Retinal pigment epithelial cell (primary cell): ENCODE data around the gene KCNK13.
"Not testable (repeated sequence)": the region's sequence is repeated elsewhere in the genome, so short reads cannot be mapped to it uniquely, and the experiment has no call there.

Experiments used
- DNase-seq: peaks from one replicate; pipeline ENCODE4 v3.0.0-alpha.2; 2010; ENCODE audit warnings: low read depth
- H3K4me3 ChIP-seq: 2 replicates; pipeline ENCODE4 v1.5.1; 2011; ENCODE audit warnings: mild to moderate bottlenecking, low read length, control low read depth, moderate library complexity
- CTCF ChIP-seq: conservative IDR thresholded peaks from 2 replicates; pipeline ENCODE4 v1.5.1; 2011; ENCODE audit warnings: low read depth, low read length, control low read depth, inconsistent platforms

Gene KCNK13

DNA sequence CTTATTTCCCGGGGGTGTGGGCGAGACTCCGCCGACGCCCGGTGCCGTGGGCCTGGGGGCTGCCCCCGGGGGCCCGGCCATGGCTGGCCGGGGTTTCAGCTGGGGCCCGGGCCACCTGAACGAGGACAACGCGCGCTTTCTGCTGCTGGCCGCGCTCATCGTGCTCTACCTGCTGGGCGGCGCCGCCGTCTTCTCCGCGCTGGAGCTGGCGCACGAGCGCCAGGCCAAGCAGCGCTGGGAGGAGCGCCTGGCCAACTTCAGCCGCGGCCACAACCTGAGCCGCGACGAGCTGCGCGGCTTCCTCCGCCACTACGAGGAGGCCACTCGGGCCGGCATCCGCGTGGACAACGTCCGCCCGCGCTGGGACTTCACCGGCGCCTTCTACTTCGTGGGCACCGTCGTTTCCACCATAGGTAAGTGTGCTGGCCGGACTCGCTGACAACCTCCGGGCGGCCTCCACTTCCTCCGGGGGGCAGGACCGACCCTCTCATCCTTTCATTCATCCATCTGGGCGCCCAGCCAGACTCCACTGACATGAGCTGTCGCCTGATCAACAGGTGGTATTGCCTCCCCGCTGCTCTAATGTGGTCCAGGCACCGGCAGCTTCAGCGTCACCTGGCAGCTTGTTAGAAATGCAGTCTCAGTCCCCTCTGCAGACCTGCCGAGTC, 467 bp downstream of the KCNK13 start:
- DNase-seq, result no peak
- TF ChIP-seq CTCF, result no peak
- H3K4me3 ChIP-seq, result peak overlapping the region; percentile 22

- TF ChIP-seq CTCF, result no peak
- DNase-seq, result no peak
- no peak overlapping the region for H3K4me3 ChIP-seq
Measured at GRCh38 chr14:90062822-90063539, 1.2 kb downstream of the KCNK13 start.

GRCh38 chr14:90072350-90072749, 10.6 kb downstream of the KCNK13 start:
- DNase-seq, result no peak
- H3K4me3 ChIP-seq, result no peak overlapping the region
- no peak for TF ChIP-seq CTCF

DNA sequence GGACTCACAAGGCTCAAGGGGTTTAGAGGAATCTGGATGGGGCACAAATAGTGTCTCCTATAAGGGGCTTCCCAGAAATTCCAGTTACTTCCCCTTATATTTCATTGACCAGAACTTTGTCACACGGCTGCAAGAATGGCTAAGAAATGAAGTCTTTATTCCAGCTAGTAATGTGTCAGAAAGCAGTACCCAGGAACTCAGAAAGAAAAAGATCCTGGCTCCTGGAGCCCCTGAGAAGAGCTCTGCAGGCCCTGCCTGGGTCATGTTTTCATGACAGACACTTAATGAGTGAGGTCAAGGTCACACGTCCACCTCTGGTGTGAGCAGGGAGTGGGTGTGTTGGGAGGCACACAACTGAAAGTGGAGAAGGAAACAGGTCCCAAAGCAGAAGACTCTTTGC, 17.8 kb downstream of the KCNK13 start:
- TF ChIP-seq CTCF, result no peak
- H3K4me3 ChIP-seq, result no peak overlapping the region
- no peak for DNase-seq

GRCh38 chr14:90087433-90087832, 25.6 kb downstream of the KCNK13 start:
- TF ChIP-seq CTCF, result no peak
- no peak for DNase-seq
- H3K4me3 ChIP-seq, result no peak overlapping the region

GRCh38 chr14:90088176-90088575, 26.4 kb downstream of the KCNK13 start:
- DNase-seq, result no peak
- TF ChIP-seq CTCF, result no peak
- no peak overlapping the region for H3K4me3 ChIP-seq

DNA sequence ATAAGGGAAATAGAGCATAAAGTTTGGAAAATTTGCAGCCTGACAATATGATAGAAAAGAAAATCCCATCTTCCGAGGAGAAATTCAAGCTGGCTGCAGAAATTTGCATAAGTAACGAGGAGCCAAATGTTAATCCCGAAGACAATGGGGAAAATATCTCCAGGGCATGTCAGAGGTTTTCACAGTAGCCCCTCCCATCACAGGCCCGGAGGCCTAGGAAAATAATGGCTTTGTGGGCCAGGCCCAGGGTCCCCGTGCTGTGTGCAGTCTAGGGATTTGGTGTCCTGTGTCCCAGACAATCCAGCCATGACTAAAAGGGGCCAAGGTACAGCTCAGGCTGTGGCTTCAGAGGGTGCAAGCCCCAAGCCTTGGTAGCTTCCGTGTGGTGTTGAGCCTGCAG, 27.7 kb downstream of the KCNK13 start:
- not testable (repeated sequence) for H3K4me3 ChIP-seq, DNase-seq
